CD4-positive, alpha-beta T cell treated with Interleukin-6 for 4 hours (primary cell): ENCODE data around the gene MDGA2.
"Not testable (repeated sequence)": the region's sequence is repeated elsewhere in the genome, so short reads cannot be mapped to it uniquely, and the experiment has no call there.

ENCODE experiments used
- DNase-seq: peaks from one replicate; pipeline ENCODE4 v3.0.0-alpha.2; 2020; ENCODE audit warnings: mixed read lengths

Gene MDGA2

GRCh38 chr14:47302121-47302520 is 373.3 kb downstream of the MDGA2 start:
- DNase-seq: no peak

- DNase-seq: no peak
These were observed 374.6 kb downstream of the MDGA2 start for GRCh38 chr14:47300796-47301195.

- no peak for DNase-seq
These were observed 378.0 kb downstream of the MDGA2 start for GRCh38 chr14:47297374-47297773.

- DNase-seq: no peak
These were observed 391.1 kb downstream of the MDGA2 start for GRCh38 chr14:47284283-47284682.

GRCh38 chr14:47281761-47282160 is 393.6 kb downstream of the MDGA2 start:
- DNase-seq: not testable (repeated sequence)

GRCh38 chr14:47278233-47278842 is 397.1 kb downstream of the MDGA2 start:
- DNase-seq: peak; percentile 2

GRCh38 chr14:47277703-47278102 is 397.7 kb downstream of the MDGA2 start:
- DNase-seq: no peak

GRCh38 chr14:47276931-47277330 is 398.5 kb downstream of the MDGA2 start:
- no peak for DNase-seq

GRCh38 chr14:47273939-47274338 is 401.5 kb downstream of the MDGA2 start:
- no peak for DNase-seq

- DNase-seq: no peak
These were observed 404.7 kb downstream of the MDGA2 start for GRCh38 chr14:47270715-47271114.

GRCh38 chr14:47269756-47270492 is 405.5 kb downstream of the MDGA2 start:
- no peak for DNase-seq

GRCh38 chr14:47264842-47265241 is 410.6 kb downstream of the MDGA2 start:
- no peak for DNase-seq

- DNase-seq: no peak
These were observed 412.6 kb downstream of the MDGA2 start for GRCh38 chr14:47262801-47263200.

- DNase-seq: no peak
These were observed 414.1 kb downstream of the MDGA2 start for GRCh38 chr14:47261350-47261749.

- no peak for DNase-seq
These were observed 415.6 kb downstream of the MDGA2 start for GRCh38 chr14:47259796-47260195.

- DNase-seq: no peak
These were observed 418.4 kb downstream of the MDGA2 start for GRCh38 chr14:47257013-47257412.

- no peak for DNase-seq
These were observed 422.6 kb downstream of the MDGA2 start for GRCh38 chr14:47252802-47253201.

GRCh38 chr14:47246367-47246766 is 429.0 kb downstream of the MDGA2 start:
- DNase-seq: no peak

- DNase-seq: not testable (repeated sequence)
These were observed 432.8 kb downstream of the MDGA2 start for GRCh38 chr14:47242579-47242978.

- no peak for DNase-seq
These were observed 434.5 kb downstream of the MDGA2 start for GRCh38 chr14:47240748-47241437.

- DNase-seq: no peak
These were observed 439.8 kb downstream of the MDGA2 start for GRCh38 chr14:47235619-47236018.

GRCh38 chr14:47226877-47227520 is 448.4 kb downstream of the MDGA2 start:
- no peak for DNase-seq

GRCh38 chr14:47223656-47224055 is 451.7 kb downstream of the MDGA2 start:
- DNase-seq: no peak

- DNase-seq: no peak
These were observed 455.3 kb downstream of the MDGA2 start for GRCh38 chr14:47220096-47220495.
